ENCODE results near the gene CD36. TPM values are rescaled to one million over a fixed set of nuclear protein-coding genes. Genes with fewer than 3 reads are reported as not detected.

The CD36 gene
- polyA plus RNA-seq, 1 donor from 2014 or later: 0.31 TPM

DNA sequence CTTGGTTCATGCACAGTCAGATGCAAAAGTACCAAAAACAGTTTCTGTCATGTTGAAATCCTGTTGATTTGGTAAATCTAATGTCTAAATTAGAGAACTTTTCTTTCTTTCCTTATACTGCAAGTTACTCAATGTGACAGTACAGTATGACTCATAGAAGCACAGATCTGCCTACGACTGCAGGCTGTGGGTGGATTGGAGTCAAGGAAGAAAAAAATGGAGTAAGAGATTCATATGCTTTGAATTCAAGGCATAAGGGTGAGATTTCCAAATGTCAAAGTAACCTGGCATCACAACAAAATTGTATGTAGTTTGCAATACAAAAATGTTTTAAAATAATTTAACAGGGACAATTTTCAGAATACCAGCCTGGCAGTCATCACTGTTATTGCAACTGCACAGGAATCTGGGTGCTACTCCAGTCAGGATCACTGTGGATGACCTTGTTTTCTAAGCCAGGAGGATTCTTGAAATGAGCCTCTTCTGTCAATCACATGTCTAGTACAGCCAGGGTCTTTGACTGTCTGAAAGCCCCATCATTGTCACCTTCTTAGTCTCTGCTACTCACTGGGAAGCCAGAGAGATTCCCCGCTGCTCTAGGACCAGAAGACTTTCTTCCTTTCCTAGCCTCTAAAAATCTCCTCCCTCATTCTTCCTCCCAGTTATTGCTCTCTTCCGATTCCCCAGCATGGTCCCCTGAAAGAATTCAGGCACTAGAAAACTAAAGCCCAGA, 83.6 kb downstream of the CD36 start:
- Histone ChIP-seq H3K79me2 (replicated peaks; ENCODE audit: insufficient read depth, low read length) (no peaks in the 10 kb centered on the region), H3K9me3 (ENCODE audit: low read length) (no peaks in the 10 kb centered on the region), H2AFZ (ENCODE audit: low read depth, low read length) (no peak overlapping the region), H4K20me1 (ENCODE audit: insufficient read depth) (no peaks in the 10 kb centered on the region), H3K4me2 (ENCODE audit: low read length) (no peak overlapping the region), H3K27ac (ENCODE audit: low read length) (peak overlapping the region; percentile 28), H3K27me3 (ENCODE audit: insufficient read depth, low read depth, low read length) (no peaks in the 10 kb centered on the region), H3K9ac (ENCODE audit: low read length) (no peak overlapping the region), H3K36me3 (ENCODE audit: insufficient read depth, low read length) (no peaks in the 10 kb centered on the region), H3K9me2 (ENCODE audit: insufficient read depth, low read length) (no peaks in the 10 kb centered on the region), H3F3A (ENCODE audit: insufficient read depth, low read length, poor library complexity, severe bottlenecking) (no peaks in the 10 kb centered on the region), H3K4me3 (ENCODE audit: low read length) (no peak overlapping the region)
- no peak for TF ChIP-seq MXI1 (conservative IDR thresholded peaks at IDR 0.05; ENCODE audit: poor library complexity, severe bottlenecking)
- no peak for TF ChIP-seq TAF1 (IDR thresholded peaks at IDR 0.05; ENCODE audit: low read depth)
- no peak for TF ChIP-seq POLR2AphosphoS5 (IDR thresholded peaks at IDR 0.05)
- TF ChIP-seq SMC3 (conservative IDR thresholded peaks at IDR 0.05; ENCODE audit: poor library complexity): no peak
- TF ChIP-seq EP300 (conservative IDR thresholded peaks at IDR 0.05; ENCODE audit: poor library complexity, severe bottlenecking): no peak
- no peak for TF ChIP-seq RAD21 (conservative IDR thresholded peaks at IDR 0.05)
- TF ChIP-seq, protein P1, sequence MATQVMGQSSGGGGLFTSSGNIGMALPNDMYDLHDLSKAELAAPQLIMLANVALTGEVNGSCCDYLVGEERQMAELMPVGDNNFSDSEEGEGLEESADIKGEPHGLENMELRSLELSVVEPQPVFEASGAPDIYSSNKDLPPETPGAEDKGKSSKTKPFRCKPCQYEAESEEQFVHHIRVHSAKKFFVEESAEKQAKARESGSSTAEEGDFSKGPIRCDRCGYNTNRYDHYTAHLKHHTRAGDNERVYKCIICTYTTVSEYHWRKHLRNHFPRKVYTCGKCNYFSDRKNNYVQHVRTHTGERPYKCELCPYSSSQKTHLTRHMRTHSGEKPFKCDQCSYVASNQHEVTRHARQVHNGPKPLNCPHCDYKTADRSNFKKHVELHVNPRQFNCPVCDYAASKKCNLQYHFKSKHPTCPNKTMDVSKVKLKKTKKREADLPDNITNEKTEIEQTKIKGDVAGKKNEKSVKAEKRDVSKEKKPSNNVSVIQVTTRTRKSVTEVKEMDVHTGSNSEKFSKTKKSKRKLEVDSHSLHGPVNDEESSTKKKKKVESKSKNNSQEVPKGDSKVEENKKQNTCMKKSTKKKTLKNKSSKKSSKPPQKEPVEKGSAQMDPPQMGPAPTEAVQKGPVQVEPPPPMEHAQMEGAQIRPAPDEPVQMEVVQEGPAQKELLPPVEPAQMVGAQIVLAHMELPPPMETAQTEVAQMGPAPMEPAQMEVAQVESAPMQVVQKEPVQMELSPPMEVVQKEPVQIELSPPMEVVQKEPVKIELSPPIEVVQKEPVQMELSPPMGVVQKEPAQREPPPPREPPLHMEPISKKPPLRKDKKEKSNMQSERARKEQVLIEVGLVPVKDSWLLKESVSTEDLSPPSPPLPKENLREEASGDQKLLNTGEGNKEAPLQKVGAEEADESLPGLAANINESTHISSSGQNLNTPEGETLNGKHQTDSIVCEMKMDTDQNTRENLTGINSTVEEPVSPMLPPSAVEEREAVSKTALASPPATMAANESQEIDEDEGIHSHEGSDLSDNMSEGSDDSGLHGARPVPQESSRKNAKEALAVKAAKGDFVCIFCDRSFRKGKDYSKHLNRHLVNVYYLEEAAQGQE (IDR thresholded peaks at IDR 0.05; ENCODE audit: borderline replicate concordance): no peak
- TF ChIP-seq, protein P2, sequence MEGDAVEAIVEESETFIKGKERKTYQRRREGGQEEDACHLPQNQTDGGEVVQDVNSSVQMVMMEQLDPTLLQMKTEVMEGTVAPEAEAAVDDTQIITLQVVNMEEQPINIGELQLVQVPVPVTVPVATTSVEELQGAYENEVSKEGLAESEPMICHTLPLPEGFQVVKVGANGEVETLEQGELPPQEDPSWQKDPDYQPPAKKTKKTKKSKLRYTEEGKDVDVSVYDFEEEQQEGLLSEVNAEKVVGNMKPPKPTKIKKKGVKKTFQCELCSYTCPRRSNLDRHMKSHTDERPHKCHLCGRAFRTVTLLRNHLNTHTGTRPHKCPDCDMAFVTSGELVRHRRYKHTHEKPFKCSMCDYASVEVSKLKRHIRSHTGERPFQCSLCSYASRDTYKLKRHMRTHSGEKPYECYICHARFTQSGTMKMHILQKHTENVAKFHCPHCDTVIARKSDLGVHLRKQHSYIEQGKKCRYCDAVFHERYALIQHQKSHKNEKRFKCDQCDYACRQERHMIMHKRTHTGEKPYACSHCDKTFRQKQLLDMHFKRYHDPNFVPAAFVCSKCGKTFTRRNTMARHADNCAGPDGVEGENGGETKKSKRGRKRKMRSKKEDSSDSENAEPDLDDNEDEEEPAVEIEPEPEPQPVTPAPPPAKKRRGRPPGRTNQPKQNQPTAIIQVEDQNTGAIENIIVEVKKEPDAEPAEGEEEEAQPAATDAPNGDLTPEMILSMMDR (IDR thresholded peaks at IDR 0.05; ENCODE audit: poor library complexity, severe bottlenecking): no peak
- no peak for TF ChIP-seq EZH2 (IDR thresholded peaks at IDR 0.05; ENCODE audit: borderline replicate concordance, insufficient read depth, low read length, poor library complexity, severe bottlenecking)

DNA sequence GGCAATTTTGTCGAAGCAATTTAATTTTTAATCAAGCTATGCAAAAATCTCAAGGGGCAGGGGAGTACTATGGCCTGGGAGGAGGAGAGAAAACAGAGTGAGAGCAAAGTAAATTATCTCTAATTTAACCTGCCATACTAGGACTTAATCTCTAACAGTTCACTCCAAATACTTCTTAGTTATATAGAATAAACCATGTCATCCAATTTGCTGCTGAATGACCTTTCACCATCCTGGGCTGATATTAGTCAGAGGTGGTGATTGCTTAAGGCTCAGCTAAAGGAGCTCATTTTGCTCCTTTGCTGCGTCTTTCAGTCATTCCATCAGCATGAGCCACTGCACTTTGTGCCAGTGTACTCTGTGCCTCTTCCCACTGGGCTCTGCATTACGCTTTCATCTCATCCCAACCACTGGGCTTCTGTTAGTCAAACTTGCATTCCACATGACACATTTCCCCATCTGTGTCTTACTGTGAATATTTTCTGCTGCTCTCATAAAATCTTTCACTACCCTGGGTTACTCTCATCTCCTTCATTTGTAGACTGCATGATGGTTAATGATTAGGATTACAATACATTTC, 84.3 kb downstream of the CD36 start:
- Histone ChIP-seq H3K9me2 (ENCODE audit: insufficient read depth, low read length) (no peaks in the 10 kb centered on the region), H2AFZ (ENCODE audit: low read depth, low read length) (no peak overlapping the region), H3K9ac (ENCODE audit: low read length) (no peak overlapping the region), H3K4me2 (ENCODE audit: low read length) (no peak overlapping the region), H3K27me3 (ENCODE audit: insufficient read depth, low read depth, low read length) (no peaks in the 10 kb centered on the region), H3K36me3 (ENCODE audit: insufficient read depth, low read length) (no peaks in the 10 kb centered on the region), H3F3A (ENCODE audit: insufficient read depth, low read length, poor library complexity, severe bottlenecking) (no peaks in the 10 kb centered on the region), H3K27ac (ENCODE audit: low read length) (peak overlapping the region; percentile 28), H3K79me2 (replicated peaks; ENCODE audit: insufficient read depth, low read length) (no peaks in the 10 kb centered on the region), H3K4me3 (ENCODE audit: low read length) (no peak overlapping the region), H4K20me1 (ENCODE audit: insufficient read depth) (no peaks in the 10 kb centered on the region), H3K9me3 (ENCODE audit: low read length) (no peaks in the 10 kb centered on the region)
- TF ChIP-seq SMC3 (conservative IDR thresholded peaks at IDR 0.05; ENCODE audit: poor library complexity): no peak
- no peak for TF ChIP-seq EZH2 (IDR thresholded peaks at IDR 0.05; ENCODE audit: borderline replicate concordance, insufficient read depth, low read length, poor library complexity, severe bottlenecking)
- TF ChIP-seq EP300 (conservative IDR thresholded peaks at IDR 0.05; ENCODE audit: poor library complexity, severe bottlenecking): no peak
- TF ChIP-seq, protein P1 (IDR thresholded peaks at IDR 0.05; ENCODE audit: borderline replicate concordance): no peak
- no peak for TF ChIP-seq TAF1 (IDR thresholded peaks at IDR 0.05; ENCODE audit: low read depth)
- TF ChIP-seq RAD21 (conservative IDR thresholded peaks at IDR 0.05): no peak
- no peak for TF ChIP-seq POLR2AphosphoS5 (IDR thresholded peaks at IDR 0.05)
- TF ChIP-seq MXI1 (conservative IDR thresholded peaks at IDR 0.05; ENCODE audit: poor library complexity, severe bottlenecking): no peak
- TF ChIP-seq, protein P2 (IDR thresholded peaks at IDR 0.05; ENCODE audit: poor library complexity, severe bottlenecking): no peak
